HepG2 (cell line): ENCODE data around the gene FERMT2. TPM values are rescaled to one million over a fixed set of nuclear protein-coding genes. Genes with fewer than 3 reads are reported as not detected.
A peak's percentile ranks its signal among the peaks of the same experiment; 100 is the strongest.

Experiments used
- FOXP1 ChIP-seq, 2 experiments: fragments of 450-650 bp in 1 of 2; IDR thresholded peaks; 2 replicates each; pipeline ENCODE4 v1.6.1; 2017 to 2018; ENCODE audit warnings: antibody characterized with exemption in 1 of 2
- GATA4 ChIP-seq: sonication (generic); IDR thresholded peaks from 2 replicates; pipeline ENCODE4 v1.6.1; 2016; ENCODE audit warnings: antibody characterized with exemption, low read depth, borderline replicate concordance
- ISL2 ChIP-seq: sonication (generic); formaldehyde crosslinking; IDR thresholded peaks from 2 replicates; pipeline ENCODE4 v1.5.0; 2020; ENCODE audit warnings: missing genetic modification reagents
- MEIS2 ChIP-seq: sonication (generic); formaldehyde crosslinking; IDR thresholded peaks from 2 replicates; pipeline ENCODE4 v1.9.0; 2021; ENCODE audit warnings: mild to moderate bottlenecking, missing genetic modification reagents
- NONO ChIP-seq, 2 experiments: fragments of 450-650 bp in 1 of 2; sonication (generic) in 1 of 2; formaldehyde crosslinking in 1 of 2; IDR thresholded peaks in 1 of 2; conservative IDR thresholded peaks in 1 of 2; 2 replicates each; pipeline versions ENCODE4 v1.6.1 to v1.8.0; 2017 to 2022; ENCODE audit warnings: mild to moderate bottlenecking in 1 of 2, missing genetic modification reagents in 1 of 2, moderate library complexity in 1 of 2
- NR2F6 ChIP-seq, 2 experiments: IDR thresholded peaks; 2 replicates each; pipeline ENCODE4 v1.6.1; 2016; ENCODE audit warnings: antibody characterized with exemption in 1 of 2, mild to moderate bottlenecking in 1 of 2
- SOX13 ChIP-seq, 3 experiments: fragments of 450-650 bp in 1 of 3; sonication (generic) in 1 of 3; formaldehyde crosslinking in 1 of 3; IDR thresholded peaks in 2 of 3; conservative IDR thresholded peaks in 1 of 3; 2 replicates each; pipeline versions ENCODE4 v1.5.0 to v1.6.1; 2016 to 2020; ENCODE audit warnings: antibody characterized with exemption in 1 of 3, mild to moderate bottlenecking in 1 of 3, missing compliant biosample characterization in 1 of 3, missing genetic modification reagents in 1 of 3, moderate library complexity in 1 of 3
- TCF7 ChIP-seq: sonication (generic); IDR thresholded peaks from 2 replicates; pipeline ENCODE4 v1.6.1; 2016; ENCODE audit warnings: antibody characterized with exemption, low read depth
- TEAD3 ChIP-seq: optimal IDR thresholded peaks from 2 replicates; pipeline ENCODE3; 2016; ENCODE audit warnings: borderline replicate concordance
- ZMAT3 ChIP-seq: sonication (generic); formaldehyde crosslinking; conservative IDR thresholded peaks from 2 replicates; pipeline ENCODE4 v1.7.0; 2021; ENCODE audit warnings: missing genetic modification reagents
- polyA plus RNA-seq, 8 experiments: library from polyadenylated mRNA; depleted of rRNA in 3 of 8; stranded (reverse) in 7 of 8; unstranded in 1 of 8; fragments of >200 nt; fragmentation: Illumina TruSeq in 4 of 8; extraction: Trizol in 4 of 8; gene quantifications; 2 replicates each; pipeline versions ENCODE4 v1.2.1 to v1.2.3, GENCODE V29; 2011 to 2016; ENCODE audit warnings: low read depth in 4 of 8, missing spikeins in 1 of 8, mixed read lengths in 1 of 8; ENCODE audit not compliant: insufficient read depth in 1 of 8
- total RNA-seq, 5 experiments: library from RNA; depleted of rRNA; stranded (reverse); fragments of >200 nt; fragmentation: Illumina TruSeq; extraction: Trizol; gene quantifications; 2 replicates each; pipeline ENCODE4 v1.2.3, GENCODE V29; 2016; ENCODE audit warnings: low read depth in 1 of 5
- TF ChIP-seq, protein P1 (sequence below): sonication (generic); formaldehyde crosslinking; IDR thresholded peaks from 2 replicates; pipeline ENCODE4 v1.8.0; 2022; ENCODE audit warnings: missing genetic modification reagents, mild to moderate bottlenecking, borderline replicate concordance
- TF ChIP-seq, protein P2 (sequence below): sonication (generic); formaldehyde crosslinking; IDR thresholded peaks from 2 replicates; pipeline ENCODE4 v1.4.0; 2020; ENCODE audit warnings: mild to moderate bottlenecking, missing genetic modification reagents, borderline replicate concordance

Gene FERMT2
- total and polyA plus RNA-seq, 2 of the 13 experiments (the other 11 are each of a cell fraction or from before 2014, with no cell fraction given): 36.2 to 60.4 TPM

DNA sequence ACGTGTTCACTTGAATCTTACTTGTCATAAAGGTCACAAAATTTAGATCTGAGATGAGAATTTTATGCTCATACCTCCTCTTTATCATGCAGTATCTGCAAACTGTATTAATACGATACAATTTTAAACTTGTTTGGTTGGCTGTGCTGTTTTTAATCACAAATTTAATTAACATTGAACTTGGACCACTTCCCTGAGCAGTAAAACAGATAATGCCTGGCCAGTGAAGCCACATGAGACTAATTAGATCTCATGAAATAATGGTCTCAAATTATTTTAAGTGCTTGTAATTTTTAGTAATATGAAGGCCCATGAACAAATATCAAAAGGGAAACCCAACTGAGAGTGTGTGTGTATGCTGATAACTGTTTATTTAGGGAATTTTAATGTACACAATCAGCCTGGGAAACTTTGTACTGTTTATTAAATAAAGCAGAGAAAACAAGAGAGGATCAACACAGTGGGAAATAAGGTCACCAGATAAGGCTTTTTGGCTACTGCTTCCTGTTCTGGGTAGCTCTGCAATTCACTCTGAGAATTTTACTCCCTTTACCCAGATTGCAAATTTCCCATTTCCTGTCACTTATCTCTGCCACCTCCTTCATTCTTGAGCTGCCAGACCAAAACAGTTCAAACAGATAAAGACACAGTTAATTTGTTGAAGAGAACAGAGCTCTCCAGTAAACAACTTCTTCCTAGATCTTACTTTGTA lies 97.9 kb downstream of the FERMT2 start (continued):
- TF ChIP-seq SOX13 (IDR thresholded peaks at IDR 0.05) (no peak), SOX13 (CRISPR knock-in tag; conservative IDR thresholded peaks at IDR 0.05 in 1 of 2, IDR thresholded peaks at IDR 0.05 in 1 of 2) (peak in 1 of 2 experiments; percentile 55; a peak in 2 of 4 replicates), GATA4 (peak; percentile 79; the same call in 1 of the 2 replicates), TEAD3 (CRISPR knock-in tag) (peak; percentile 11), MEIS2 (CRISPR knock-in tag) (peak; percentile 25; the same call in 1 of the 2 replicates), ISL2 (CRISPR knock-in tag) (peak; percentile 66), NONO (IDR thresholded peaks at IDR 0.05) (no peak), NONO (CRISPR knock-in tag; conservative IDR thresholded peaks at IDR 0.05) (0 out of 2 replicates have a peak, but pooled peaks have one; percentile 14), FOXP1 (IDR thresholded peaks at IDR 0.05) (peak; percentile 68), FOXP1 (CRISPR knock-in tag; IDR thresholded peaks at IDR 0.05) (peak; percentile 97), NR2F6 (IDR thresholded peaks at IDR 0.05) (peak; percentile 75; the same call in 1 of the 2 replicates), NR2F6 (CRISPR knock-in tag; IDR thresholded peaks at IDR 0.05) (peak; percentile 70), ZMAT3 (CRISPR knock-in tag) (0 out of 2 replicates have a peak, but pooled peaks have one; percentile 47), TCF7 (0 out of 2 replicates have a peak, but pooled peaks have one; percentile 48)
- TF ChIP-seq, protein P1, sequence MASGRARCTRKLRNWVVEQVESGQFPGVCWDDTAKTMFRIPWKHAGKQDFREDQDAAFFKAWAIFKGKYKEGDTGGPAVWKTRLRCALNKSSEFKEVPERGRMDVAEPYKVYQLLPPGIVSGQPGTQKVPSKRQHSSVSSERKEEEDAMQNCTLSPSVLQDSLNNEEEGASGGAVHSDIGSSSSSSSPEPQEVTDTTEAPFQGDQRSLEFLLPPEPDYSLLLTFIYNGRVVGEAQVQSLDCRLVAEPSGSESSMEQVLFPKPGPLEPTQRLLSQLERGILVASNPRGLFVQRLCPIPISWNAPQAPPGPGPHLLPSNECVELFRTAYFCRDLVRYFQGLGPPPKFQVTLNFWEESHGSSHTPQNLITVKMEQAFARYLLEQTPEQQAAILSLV: no peak
- TF ChIP-seq, protein P2, sequence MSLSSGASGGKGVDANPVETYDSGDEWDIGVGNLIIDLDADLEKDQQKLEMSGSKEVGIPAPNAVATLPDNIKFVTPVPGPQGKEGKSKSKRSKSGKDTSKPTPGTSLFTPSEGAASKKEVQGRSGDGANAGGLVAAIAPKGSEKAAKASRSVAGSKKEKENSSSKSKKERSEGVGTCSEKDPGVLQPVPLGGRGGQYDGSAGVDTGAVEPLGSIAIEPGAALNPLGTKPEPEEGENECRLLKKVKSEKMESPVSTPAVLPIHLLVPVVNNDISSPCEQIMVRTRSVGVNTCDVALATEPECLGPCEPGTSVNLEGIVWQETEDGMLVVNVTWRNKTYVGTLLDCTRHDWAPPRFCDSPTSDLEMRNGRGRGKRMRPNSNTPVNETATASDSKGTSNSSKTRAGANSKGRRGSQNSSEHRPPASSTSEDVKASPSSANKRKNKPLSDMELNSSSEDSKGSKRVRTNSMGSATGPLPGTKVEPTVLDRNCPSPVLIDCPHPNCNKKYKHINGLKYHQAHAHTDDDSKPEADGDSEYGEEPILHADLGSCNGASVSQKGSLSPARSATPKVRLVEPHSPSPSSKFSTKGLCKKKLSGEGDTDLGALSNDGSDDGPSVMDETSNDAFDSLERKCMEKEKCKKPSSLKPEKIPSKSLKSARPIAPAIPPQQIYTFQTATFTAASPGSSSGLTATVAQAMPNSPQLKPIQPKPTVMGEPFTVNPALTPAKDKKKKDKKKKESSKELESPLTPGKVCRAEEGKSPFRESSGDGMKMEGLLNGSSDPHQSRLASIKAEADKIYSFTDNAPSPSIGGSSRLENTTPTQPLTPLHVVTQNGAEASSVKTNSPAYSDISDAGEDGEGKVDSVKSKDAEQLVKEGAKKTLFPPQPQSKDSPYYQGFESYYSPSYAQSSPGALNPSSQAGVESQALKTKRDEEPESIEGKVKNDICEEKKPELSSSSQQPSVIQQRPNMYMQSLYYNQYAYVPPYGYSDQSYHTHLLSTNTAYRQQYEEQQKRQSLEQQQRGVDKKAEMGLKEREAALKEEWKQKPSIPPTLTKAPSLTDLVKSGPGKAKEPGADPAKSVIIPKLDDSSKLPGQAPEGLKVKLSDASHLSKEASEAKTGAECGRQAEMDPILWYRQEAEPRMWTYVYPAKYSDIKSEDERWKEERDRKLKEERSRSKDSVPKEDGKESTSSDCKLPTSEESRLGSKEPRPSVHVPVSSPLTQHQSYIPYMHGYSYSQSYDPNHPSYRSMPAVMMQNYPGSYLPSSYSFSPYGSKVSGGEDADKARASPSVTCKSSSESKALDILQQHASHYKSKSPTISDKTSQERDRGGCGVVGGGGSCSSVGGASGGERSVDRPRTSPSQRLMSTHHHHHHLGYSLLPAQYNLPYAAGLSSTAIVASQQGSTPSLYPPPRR (CRISPR knock-in tag): peak; percentile 86
